HG03196 (cell line): ENCODE data around the gene GMIP.

ENCODE experiments used
- ATAC-seq: cut with Tn5 transposase; IDR thresholded peaks from one replicate; pipeline ENCODE4 v1.9.1; 2021; ENCODE audit not compliant: unreplicated experiment

GMIP gene

GRCh38 chr19:19636573-19637185, 6.8 kb downstream of the GMIP start:
- no peak for ATAC-seq

GRCh38 chr19:19635313-19635702, 8.1 kb downstream of the GMIP start:
- no peak for ATAC-seq

GRCh38 chr19:19634516-19635312, 8.7 kb downstream of the GMIP start:
- ATAC-seq: no peak

GRCh38 chr19:19633711-19634515, 9.5 kb downstream of the GMIP start:
- ATAC-seq: no peak

- ATAC-seq: no peak
Observed at GRCh38 chr19:19632661-19633060, 10.8 kb downstream of the GMIP start.

- no peak for ATAC-seq
Observed at GRCh38 chr19:19631346-19631745, 12.1 kb downstream of the GMIP start.

GRCh38 chr19:19630426-19630825, 13.0 kb downstream of the GMIP start:
- no peak for ATAC-seq

- no peak for ATAC-seq
Observed at GRCh38 chr19:19630062-19630414, 13.4 kb downstream of the GMIP start.

- ATAC-seq: no peak
Observed at GRCh38 chr19:19628501-19629134, 14.8 kb downstream of the GMIP start.

GRCh38 chr19:19627621-19628500, 15.6 kb downstream of the GMIP start, which contains the start of gene LPAR2:
Gene LPAR2, minus strand, starts transcription at chr19:19628220. Its CDS starts 945 bp downstream, at chr19:19627275.
- ATAC-seq: no peak

GRCh38 chr19:19626516-19627472, 16.7 kb downstream of the GMIP start:
- no peak for ATAC-seq

- no peak for ATAC-seq
Observed at GRCh38 chr19:19624032-19624570, 19.4 kb downstream of the GMIP start.

- no peak for ATAC-seq
Observed at GRCh38 chr19:19623383-19623782, 20.1 kb downstream of the GMIP start.

GRCh38 chr19:19619849-19620210, 23.6 kb downstream of the GMIP start:
- no peak for ATAC-seq

- ATAC-seq: no peak
Observed at GRCh38 chr19:19619181-19619848, 24.1 kb downstream of the GMIP start.

- peak; percentile 91 for ATAC-seq
Observed at GRCh38 chr19:19618219-19619051, 25.0 kb downstream of the GMIP start, which contains the start of gene PBX4. Gene PBX4, minus strand, starts transcription at chr19:19618687. Its CDS starts 58 bp downstream, at chr19:19618629.

GRCh38 chr19:19615086-19615485, 28.4 kb downstream of the GMIP start:
- no peak for ATAC-seq
